ENCODE measurements around the gene CAPZA2.
"Not testable (repeated sequence)": the region's sequence is repeated elsewhere in the genome, so short reads cannot be mapped to it uniquely, and the experiment has no call there.

CAPZA2 gene

GRCh38 chr7:116955340-116955739, 93.0 kb downstream of the CAPZA2 start:
- no peak for DNase-seq (ENCODE audit: low spot score)

- no peak for DNase-seq (ENCODE audit: low spot score)
These were observed 93.6 kb downstream of the CAPZA2 start for GRCh38 chr7:116955801-116956476.

- no peak for DNase-seq (ENCODE audit: low spot score)
These were observed 94.1 kb downstream of the CAPZA2 start for GRCh38 chr7:116956477-116956804.

- no peak for DNase-seq (ENCODE audit: low spot score)
These were observed 95.5 kb downstream of the CAPZA2 start for GRCh38 chr7:116957874-116958273.

- not testable (repeated sequence) for DNase-seq (ENCODE audit: low spot score)
These were observed 99.7 kb downstream of the CAPZA2 start for GRCh38 chr7:116961966-116962673.

GRCh38 chr7:116963234-116963633, 100.8 kb downstream of the CAPZA2 start:
- DNase-seq (ENCODE audit: low spot score) = no peak

GRCh38 chr7:116966601-116967000, 104.2 kb downstream of the CAPZA2 start:
- no peak for DNase-seq (ENCODE audit: low spot score)

- no peak for DNase-seq (ENCODE audit: low spot score)
These were observed 105.0 kb downstream of the CAPZA2 start for GRCh38 chr7:116967254-116967922.

- DNase-seq (ENCODE audit: low spot score) = no peak
These were observed 105.6 kb downstream of the CAPZA2 start for GRCh38 chr7:116967983-116968382.

- no peak for DNase-seq (ENCODE audit: low spot score)
These were observed 106.2 kb downstream of the CAPZA2 start for GRCh38 chr7:116968631-116969030.

- no peak for DNase-seq (ENCODE audit: low spot score)
These were observed 107.0 kb downstream of the CAPZA2 start for GRCh38 chr7:116969371-116969902.

GRCh38 chr7:116970238-116970910, 108.0 kb downstream of the CAPZA2 start:
- DNase-seq (ENCODE audit: low spot score) = no peak

- DNase-seq (ENCODE audit: low spot score) = not testable (repeated sequence)
These were observed 108.8 kb downstream of the CAPZA2 start for GRCh38 chr7:116971153-116971552.

Measured in HuH-7 (cell line).